HL-60/S4 treated with retinoic acid at 250 ng/mL for 4 days and 3 days (cell line): ENCODE results near the gene ESR1.
"Not testable (repeated sequence)": the region's sequence is repeated elsewhere in the genome, so short reads cannot be mapped to it uniquely, and the experiment has no call there.

Source experiments
- in situ Hi-C: fragments of 300-500 bp; cut with MboI; formaldehyde crosslinking; loops from 2 replicates; pipeline ENCODE4 v1.7.0; 2022; ENCODE audit warnings: low sequenced_read_pairs

Gene ESR1

GRCh38 chr6:152049502-152049901, 242.0 kb downstream of the ESR1 start:
- in situ Hi-C loops: no loop called here

GRCh38 chr6:152050451-152051195, 243.1 kb downstream of the ESR1 start:
- in situ Hi-C loops: no loop called here

GRCh38 chr6:152052061-152052460, 244.6 kb downstream of the ESR1 start:
- in situ Hi-C loops: no loop called here

DNA sequence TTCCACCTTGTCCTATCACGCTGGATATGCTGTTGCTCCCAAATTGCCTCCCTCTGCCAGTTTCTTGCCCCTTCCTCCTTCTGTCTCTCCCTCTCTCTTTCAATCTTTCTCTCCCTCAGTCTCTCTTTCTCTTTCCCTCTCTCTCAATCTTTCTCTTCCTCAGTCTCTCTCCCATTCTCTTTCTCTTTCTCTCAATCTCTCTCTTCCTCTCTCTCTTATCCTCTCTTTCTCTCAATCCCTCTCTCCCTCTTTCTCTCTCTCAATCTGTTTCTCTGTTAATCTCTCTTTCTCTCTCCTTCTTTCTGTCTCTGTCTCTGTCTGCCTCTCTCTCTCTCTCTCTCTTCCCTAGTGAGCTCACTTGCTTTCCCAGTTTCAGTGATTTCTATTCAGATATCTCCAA, 245.8 kb downstream of the ESR1 start:
- in situ Hi-C loops: no loop called here

- in situ Hi-C loops: no loop called here
These were observed 247.0 kb downstream of the ESR1 start for GRCh38 chr6:152054441-152054840.

GRCh38 chr6:152055517-152055916, 248.0 kb downstream of the ESR1 start:
- in situ Hi-C loops: no loop called here

- in situ Hi-C loops: no loop called here
These were observed 250.5 kb downstream of the ESR1 start for GRCh38 chr6:152057832-152058498.

DNA sequence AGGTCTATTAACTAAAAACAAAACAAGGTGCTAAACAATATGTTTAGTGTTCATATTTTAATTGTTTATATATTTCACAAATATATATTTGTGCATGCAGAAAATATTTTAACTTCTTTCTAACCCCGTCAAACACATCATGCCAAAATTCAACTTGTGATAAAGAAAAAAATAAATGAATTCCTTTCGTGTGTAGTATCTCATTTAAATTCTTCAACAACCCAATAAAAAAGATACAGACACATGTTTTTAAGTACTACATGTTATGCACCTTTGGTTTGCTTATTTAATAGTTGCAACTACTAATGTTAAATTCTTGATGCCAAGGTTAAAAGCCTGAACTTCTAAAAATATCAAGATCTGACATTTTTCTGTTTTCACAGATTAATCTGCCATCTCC, 252.4 kb downstream of the ESR1 start:
- in situ Hi-C loops: no loop called here

GRCh38 chr6:152062476-152062875, 255.0 kb downstream of the ESR1 start:
- in situ Hi-C loops: no loop called here

- in situ Hi-C loops: no loop called here
These were observed 255.9 kb downstream of the ESR1 start for GRCh38 chr6:152063170-152063921.

DNA sequence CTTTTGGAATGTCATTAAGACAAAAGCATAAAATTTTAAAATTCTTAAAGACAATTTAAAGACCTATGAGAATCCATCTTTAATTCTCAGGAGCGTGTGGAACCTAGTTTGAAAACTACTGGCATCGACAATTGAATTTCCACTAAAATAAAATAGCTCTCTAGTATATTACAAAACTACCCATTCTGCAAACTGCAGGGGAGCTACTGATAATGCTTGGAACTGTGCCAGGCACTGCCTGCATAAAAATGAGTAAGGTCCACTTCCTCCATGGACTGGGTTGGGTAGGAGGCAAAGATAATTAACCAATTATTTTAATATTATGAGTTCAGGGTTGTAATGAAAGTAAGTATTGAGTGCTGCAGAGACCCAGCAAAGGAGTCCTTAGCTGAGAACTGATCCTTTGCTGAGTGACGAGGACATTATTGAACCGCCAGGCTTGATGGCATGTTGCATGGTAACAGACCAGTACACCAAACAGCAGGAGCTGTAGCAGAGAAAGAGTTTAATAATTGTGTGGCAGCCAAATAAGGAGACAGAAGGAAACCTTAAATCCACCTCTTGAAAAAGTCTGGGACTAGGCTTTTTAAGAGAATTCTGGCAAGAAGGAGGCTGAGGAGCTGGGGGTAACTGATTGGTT, 261.3 kb downstream of the ESR1 start:
- in situ Hi-C loops: no loop called here

DNA sequence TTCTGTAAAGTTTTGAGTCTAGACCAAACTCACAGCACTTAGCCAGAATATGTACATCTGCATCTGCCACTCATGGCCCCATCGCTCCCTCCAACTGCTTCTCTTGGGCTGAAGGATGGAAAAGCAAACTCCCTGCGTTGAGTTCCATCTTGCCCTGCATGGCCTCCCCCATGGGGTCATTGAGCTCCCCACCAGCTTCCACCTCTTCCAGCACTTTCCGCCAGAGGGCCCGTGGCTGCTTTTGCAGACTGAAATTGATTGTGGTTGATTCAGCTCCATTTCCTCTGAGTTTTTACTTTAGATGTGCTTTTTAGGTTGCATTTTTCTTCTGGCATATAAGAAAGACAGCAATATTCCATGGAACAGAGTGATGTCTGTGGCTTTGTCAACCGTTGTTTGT, 263.1 kb downstream of the ESR1 start:
- in situ Hi-C loops: no loop called here

DNA sequence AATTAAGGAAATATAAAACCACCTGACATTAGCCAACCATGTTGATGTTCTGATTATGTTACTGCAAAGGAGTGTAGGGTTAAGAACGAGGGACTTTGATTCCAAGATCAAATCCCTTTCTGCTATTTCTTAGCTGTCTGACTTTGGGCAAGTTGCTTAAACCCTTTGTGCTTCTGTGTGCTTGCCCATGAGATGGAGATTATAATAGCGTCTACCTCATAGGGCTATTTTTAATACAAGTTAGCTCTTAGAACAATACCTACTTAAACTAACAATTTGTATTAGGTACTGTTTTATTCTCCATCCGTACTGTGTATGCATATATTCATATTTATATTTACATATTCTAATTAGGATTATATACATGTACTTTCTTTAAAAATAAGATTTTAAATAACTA, 263.8 kb downstream of the ESR1 start:
- in situ Hi-C loops: no loop called here

GRCh38 chr6:152071843-152072242, 264.4 kb downstream of the ESR1 start:
- in situ Hi-C loops: no loop called here

- in situ Hi-C loops: not testable (repeated sequence)
These were observed 268.8 kb downstream of the ESR1 start for GRCh38 chr6:152076242-152076641.

- in situ Hi-C loops: no loop called here
These were observed 270.5 kb downstream of the ESR1 start for GRCh38 chr6:152078001-152078400.

DNA sequence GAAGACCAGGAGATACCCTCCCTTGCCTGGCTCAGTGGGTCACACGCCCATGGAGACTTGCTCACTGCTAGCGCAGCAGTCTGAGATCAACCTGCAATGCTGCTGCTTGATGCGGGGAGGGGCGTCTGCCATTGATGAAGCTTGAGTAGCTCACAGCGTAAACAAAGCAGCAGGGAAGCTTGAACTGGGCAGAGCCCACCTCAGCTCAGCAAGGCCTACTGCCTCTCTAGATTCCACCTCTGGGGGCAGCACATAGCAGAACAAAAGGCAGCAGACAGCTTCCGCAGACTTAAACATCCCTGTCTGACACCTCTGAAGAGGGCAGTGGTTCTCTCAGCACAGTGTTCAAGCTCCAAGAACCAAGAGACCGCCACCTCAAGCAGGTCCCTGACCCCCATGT, 271.3 kb downstream of the ESR1 start:
- in situ Hi-C loops: no loop called here

DNA sequence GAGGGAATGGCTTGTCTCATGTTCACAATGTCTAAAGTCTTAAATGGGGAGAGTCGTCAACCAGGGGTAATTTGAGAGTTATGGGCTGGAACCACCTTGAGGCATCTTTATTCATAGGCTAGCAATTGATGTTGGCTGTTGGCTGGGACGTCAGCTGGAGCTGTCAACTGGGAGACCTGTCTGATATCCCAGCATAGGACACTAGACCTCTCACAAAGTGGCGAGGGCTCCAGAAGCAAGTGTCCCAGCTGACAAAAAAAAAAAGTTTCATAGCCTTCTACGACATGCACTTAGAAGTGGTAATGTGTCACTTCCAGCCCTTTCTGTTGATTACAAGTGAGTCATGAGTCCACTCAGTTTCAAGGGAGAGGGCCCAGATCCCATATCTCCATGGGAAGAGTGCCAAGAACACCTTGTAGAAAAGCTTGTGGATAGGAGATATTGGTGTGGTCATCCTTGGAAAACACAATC, 278.0 kb downstream of the ESR1 start:
- in situ Hi-C loops: no loop called here

DNA sequence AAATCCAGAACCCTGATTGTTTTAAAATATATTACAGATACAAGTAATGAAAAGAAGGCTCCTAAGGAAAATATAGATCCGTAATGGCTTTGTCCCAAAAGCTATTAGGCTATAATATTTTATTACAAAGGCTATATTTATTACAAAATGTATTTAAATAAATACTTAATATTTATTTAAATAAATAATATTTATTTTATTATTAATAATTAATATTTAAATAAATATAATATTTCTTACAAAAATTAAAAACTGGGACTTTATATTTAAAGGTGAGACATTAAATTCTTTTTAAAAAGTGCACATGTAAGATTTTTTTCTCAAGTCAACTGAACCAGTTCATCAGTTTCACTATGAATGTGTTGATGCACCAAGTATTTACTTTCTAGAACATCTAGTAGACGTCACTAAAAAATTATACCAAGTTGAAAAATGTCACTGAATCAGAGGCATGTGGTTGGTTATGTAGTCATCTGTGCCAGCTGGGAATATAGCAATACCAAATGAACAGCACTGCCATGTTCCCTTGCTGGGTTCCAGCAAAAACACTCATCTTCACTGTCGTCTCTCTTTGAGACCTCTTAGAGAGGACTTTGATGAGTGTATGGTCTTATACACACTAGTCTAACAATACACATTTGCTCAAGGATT, 278.9 kb downstream of the ESR1 start:
- in situ Hi-C loops: no loop called here

GRCh38 chr6:152087096-152087495, 279.6 kb downstream of the ESR1 start:
- in situ Hi-C loops: no loop called here

DNA sequence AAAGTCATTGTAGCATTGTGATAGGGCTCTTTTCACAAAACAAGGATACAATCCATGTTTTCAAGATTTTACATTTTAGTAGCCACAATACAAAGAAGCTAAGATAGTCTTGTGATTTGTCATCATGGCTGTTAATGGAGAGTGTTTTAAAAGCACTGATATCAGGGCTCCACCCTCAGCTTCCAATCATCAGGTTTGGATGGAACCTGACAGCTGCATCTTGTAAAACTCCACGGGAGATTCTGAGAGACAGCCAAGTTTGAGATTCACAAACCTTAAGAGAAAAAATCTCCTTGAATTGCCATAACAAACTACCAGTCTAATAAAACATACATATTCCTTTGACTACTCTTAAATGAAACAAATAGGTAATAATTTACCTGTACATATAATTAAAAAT, 280.2 kb downstream of the ESR1 start:
- in situ Hi-C loops: no loop called here
